GM06990 (cell line): ENCODE results near the gene TMEM107.

Experiments used
- DNase-seq: peaks from one replicate; pipeline ENCODE4 v3.0.0-alpha.2; 2011; ENCODE audit not compliant: insufficient read length; ENCODE audit errors: extremely low read depth
- H3K27me3 ChIP-seq: replicated peaks from 2 replicates; pipeline ENCODE4 v1.6.0; 2011; ENCODE audit warnings: low read length; ENCODE audit not compliant: control insufficient read depth, insufficient read depth
- H3K36me3 ChIP-seq: 2 replicates; pipeline ENCODE4 v1.5.1; 2011; ENCODE audit warnings: low read length; ENCODE audit not compliant: control insufficient read depth, insufficient read depth
- H3K4me3 ChIP-seq: replicated peaks from 2 replicates; pipeline ENCODE4 v1.5.1; 2011; ENCODE audit warnings: low read depth, mild to moderate bottlenecking, control low read depth, low read length
- TF ChIP-seq, protein P1 (sequence below): IDR thresholded peaks from 2 replicates; pipeline ENCODE4 v1.5.1; 2011; ENCODE audit warnings: low read length, control low read depth, mild to moderate bottlenecking, inconsistent platforms; ENCODE audit not compliant: insufficient read depth, poor library complexity, severe bottlenecking

Gene TMEM107

DNA sequence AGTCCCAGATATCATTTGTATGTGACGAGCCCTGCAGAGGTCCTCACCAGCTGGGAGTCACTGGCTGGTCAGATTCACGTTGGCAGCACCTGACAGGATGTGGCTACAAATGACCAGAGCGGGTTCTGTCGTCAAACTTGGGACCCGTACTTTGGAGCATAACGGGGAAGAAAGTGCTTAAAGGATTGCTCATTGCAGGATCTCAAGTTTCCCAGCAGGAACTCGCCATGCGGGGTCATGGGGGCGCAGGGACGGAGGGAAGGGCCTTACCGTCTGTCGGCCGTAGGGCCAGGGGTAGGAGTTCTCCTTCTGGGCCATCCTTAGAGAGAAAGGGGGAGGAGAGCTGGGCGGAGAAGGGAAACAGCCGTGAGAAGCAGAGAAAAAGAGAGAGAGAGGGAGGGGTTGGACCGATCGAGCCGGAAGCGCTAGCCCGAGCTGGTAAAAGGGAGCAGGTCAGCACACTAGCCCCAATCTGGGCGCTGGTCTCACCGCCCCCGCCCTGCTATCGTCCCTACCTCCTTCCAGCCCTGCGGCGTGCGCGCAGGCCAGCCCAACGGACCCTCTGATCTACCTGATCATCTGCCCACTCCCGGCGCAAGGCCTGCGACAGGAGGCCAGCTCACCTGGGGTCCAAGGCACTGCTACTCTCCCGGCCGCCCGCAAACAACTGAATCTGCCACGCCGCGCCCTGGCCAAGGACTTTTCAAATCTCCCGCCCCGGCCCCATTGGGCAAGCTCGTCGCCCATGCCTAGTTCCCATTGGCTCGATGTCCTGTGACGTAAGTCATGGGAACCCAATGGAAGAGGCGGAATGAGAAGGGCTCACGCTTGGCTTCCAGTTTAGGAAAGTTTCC lies 34.0 kb upstream of the TMEM107 start, which contains the start of gene AURKB:
TSS of gene AURKB (minus strand) at position 669 of the 854 bp plus-strand sequence. CDS start at position 318, 351 bp downstream.
- DNase-seq: peak; percentile 90
- TF ChIP-seq, protein P1, sequence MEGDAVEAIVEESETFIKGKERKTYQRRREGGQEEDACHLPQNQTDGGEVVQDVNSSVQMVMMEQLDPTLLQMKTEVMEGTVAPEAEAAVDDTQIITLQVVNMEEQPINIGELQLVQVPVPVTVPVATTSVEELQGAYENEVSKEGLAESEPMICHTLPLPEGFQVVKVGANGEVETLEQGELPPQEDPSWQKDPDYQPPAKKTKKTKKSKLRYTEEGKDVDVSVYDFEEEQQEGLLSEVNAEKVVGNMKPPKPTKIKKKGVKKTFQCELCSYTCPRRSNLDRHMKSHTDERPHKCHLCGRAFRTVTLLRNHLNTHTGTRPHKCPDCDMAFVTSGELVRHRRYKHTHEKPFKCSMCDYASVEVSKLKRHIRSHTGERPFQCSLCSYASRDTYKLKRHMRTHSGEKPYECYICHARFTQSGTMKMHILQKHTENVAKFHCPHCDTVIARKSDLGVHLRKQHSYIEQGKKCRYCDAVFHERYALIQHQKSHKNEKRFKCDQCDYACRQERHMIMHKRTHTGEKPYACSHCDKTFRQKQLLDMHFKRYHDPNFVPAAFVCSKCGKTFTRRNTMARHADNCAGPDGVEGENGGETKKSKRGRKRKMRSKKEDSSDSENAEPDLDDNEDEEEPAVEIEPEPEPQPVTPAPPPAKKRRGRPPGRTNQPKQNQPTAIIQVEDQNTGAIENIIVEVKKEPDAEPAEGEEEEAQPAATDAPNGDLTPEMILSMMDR: no peak
- Histone ChIP-seq H3K27me3 (no peaks in the 10 kb centered on the region), H3K4me3 (peak within 1 kb of the TSS; percentile 85), H3K36me3 (peaks cover 14% of the 10 kb centered on the region)

DNA sequence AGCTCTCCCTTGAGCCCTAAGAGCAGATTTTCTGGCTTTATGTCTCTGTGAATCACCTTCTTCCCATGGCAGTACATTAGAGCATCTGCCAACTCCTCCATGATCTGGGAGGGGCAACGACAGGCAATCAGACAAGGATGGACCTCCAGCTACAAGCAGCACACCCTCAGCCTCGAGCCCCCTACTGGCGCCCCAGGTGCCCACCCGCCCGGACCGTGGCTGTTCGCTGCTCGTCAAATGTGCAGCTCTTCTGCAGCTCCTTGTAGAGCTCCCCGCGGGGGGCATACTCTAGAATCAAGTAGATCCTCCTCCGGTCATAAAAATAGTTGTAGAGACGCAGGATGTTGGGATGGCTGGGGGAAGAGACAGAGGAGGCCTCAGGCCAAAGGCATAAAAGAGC lies 30.4 kb upstream of the TMEM107 start:
- no peaks in the 10 kb centered on the region for H3K27me3 ChIP-seq
- TF ChIP-seq, protein P1: no peak
- peaks cover 21% of the 10 kb centered on the region for H3K36me3 ChIP-seq
- no peak for DNase-seq
- H3K4me3 ChIP-seq: no peak overlapping the region

DNA sequence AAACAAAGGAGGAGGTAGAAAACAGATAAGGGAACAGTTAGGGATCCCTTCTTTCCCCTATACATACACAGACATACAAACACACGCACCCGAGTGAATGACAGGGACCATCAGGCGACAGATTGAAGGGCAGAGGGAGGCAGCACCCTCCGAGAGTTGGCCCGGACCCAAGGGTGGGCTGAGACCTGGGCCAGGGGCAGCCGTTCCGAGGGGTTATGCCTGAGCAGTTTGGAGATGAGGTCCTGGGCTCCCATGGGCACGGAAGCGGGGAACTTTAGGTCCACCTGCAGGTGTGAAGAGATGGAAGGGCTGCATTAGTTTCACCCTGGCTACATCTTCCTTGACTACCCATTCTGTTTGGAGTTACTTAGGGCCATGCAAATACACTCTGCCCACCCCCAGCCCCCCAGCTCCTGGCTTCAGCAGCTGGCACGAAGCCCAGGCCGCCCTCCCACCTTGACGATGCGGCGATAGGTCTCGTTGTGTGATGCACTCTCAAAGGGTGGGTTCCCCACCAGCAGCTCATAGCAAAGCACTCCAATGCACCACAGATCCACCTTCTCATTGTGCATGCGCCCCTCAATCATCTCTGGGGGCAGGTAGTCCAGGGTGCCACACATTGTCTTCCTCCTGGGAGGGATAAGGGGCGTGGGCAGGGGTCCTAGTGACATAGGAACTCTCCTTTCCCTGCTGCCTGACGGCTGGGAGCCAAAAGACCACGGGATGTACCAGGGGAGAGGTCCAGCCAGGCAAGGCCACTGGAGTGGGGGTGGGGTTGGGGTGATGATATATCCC lies 28.8 kb upstream of the TMEM107 start:
- Histone ChIP-seq H3K27me3 (no peaks in the 10 kb centered on the region), H3K36me3 (peaks cover 21% of the 10 kb centered on the region), H3K4me3 (no peak overlapping the region)
- TF ChIP-seq, protein P1: no peak
- no peak for DNase-seq

DNA sequence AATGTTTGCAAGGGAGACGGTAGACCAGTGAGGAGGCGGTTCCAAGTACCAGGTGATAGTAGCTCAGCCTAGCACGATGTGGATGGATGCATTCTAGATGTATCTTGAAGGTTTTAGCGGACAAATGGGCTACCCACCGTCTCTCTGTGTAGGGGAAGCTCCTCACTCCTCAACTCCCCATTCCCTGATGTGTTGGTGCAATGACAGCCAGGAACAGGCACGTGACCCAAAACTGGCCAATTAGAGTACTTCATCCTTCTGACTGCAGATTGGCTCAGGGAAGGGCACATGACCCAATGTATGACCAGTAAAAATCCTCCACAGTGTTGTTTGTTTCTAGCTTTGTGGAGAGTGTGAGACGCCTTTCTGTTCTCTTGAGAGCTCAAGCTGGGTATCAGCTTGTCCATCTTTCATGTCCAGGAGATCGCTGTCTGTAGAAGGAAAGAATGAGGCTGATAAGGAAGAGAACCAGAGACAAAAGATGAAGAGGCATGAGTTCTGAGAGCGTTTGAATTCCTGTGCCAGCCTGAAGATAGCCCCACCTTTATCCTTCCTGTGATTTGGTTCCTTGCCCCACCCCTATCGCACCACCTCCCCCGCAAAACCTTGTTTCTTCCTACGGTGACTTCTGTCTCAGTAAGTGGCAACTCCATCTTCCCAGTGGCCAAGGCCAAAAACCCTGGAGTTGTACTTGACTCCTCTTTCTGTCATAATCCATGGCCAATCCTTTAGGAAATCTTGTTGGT lies 16.1 kb upstream of the TMEM107 start:
- DNase-seq: peak; percentile 48
- TF ChIP-seq, protein P1: no peak
- Histone ChIP-seq H3K27me3 (no peaks in the 10 kb centered on the region), H3K4me3 (peak overlapping the region; percentile 54), H3K36me3 (no peaks in the 10 kb centered on the region)

DNA sequence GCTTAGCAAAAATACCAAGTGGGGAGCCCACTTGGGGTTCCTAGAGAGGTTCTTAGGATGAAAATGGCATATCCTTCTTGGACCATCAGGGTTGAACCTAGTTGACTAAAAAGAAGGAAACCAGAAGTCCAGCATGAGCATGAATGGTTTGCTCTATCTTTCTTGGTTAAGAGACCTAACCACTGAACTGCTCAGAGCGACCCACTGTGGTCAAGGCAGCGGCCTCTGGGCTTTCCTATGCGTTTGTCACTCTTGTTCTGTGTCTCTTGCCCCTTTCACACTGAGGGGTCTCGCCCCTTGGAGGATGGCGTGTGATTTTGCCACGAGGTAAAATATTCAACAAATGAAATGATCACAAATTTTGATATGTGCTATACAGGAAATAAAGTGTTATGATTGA lies 14.3 kb upstream of the TMEM107 start:
- Histone ChIP-seq H3K36me3 (no peaks in the 10 kb centered on the region), H3K27me3 (no peaks in the 10 kb centered on the region), H3K4me3 (peak overlapping the region; percentile 54)
- no peak for DNase-seq
- TF ChIP-seq, protein P1: peak; percentile 6
